Activated naive CD4-positive, alpha-beta T cell treated with anti-CD3 and anti-CD28 coated beads, Interleukin-2, amount 10 ng/mL, durations not matched to agents 7 days and 5 days (primary cell): ENCODE measurements around the gene CYP2R1.

Experiments used
- CTCF ChIA-PET: fragments of 350-600 bp; sonication (Branson Sonifier 250); formaldehyde crosslinking; loops from one replicate; lab custom pipeline; 2021; ENCODE audit warnings: antibody characterized with exemption; lab: Charles Lee
- DNase-seq: peaks from one replicate; pipeline ENCODE4 v3.0.0-alpha.2; 2020
- H3K27ac Mint-ChIP-seq: one replicate; pipeline ENCODE4 v1.8.0; 2021; ENCODE audit warnings: mild to moderate bottlenecking, moderate library complexity, mixed read lengths
- H3K27me3 Mint-ChIP-seq: one replicate; pipeline ENCODE4 v1.8.0; 2021; ENCODE audit warnings: mild to moderate bottlenecking, mixed read lengths
- H3K36me3 Mint-ChIP-seq: one replicate; pipeline ENCODE4 v1.8.0; 2021; ENCODE audit warnings: mixed read lengths
- H3K4me1 Mint-ChIP-seq: one replicate; pipeline ENCODE4 v1.8.0; 2021; ENCODE audit warnings: mixed read lengths
- H3K4me3 Mint-ChIP-seq: one replicate; pipeline ENCODE4 v1.8.0; 2021; ENCODE audit warnings: mild to moderate bottlenecking, moderate library complexity, mixed read lengths
- H3K9me3 Mint-ChIP-seq: one replicate; pipeline ENCODE4 v1.8.0; 2021; ENCODE audit warnings: mixed read lengths

Gene CYP2R1, protein sequence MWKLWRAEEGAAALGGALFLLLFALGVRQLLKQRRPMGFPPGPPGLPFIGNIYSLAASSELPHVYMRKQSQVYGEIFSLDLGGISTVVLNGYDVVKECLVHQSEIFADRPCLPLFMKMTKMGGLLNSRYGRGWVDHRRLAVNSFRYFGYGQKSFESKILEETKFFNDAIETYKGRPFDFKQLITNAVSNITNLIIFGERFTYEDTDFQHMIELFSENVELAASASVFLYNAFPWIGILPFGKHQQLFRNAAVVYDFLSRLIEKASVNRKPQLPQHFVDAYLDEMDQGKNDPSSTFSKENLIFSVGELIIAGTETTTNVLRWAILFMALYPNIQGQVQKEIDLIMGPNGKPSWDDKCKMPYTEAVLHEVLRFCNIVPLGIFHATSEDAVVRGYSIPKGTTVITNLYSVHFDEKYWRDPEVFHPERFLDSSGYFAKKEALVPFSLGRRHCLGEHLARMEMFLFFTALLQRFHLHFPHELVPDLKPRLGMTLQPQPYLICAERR

DNA sequence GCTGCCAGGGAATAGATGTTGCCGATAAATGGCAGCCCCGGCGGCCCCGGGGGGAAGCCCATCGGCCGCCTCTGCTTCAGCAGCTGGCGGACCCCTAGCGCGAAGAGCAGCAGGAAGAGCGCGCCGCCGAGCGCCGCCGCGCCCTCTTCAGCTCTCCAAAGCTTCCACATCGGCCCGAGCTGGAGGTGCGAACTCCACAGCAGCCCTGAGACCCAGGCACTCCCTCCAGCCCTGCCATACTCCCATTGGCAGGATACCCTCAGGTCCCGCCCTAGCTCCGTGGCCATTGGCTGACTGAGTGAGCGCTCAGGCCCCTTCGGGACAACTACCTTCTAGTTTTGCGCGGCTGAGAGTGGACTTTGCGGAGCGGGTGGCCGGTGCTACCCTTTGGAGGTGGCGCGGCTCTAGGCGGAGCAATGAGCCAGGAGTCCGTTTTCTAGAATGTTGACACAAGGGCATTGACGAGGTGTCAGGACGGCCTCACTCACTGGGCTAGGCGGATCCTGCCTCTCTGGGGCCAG, at the start of gene CYP2R1:
Gene CYP2R1, minus strand, starts transcription at position 196 of the 521 bp plus-strand sequence. Its CDS starts 26 bp downstream, at position 170.
- peak; percentile 96 for DNase-seq
- peaks cover 2% of the 10 kb centered on the region for H3K9me3 Mint-ChIP-seq
- CTCF ChIA-PET = interaction anchor here (0.6 to 4.6 kb wide), 5 partner anchors 9 to 417 kb away, joined by 3 to 71 read pairs (median 3); no protein-coding TSS in a partner anchor
- H3K4me3 Mint-ChIP-seq = peak within 1 kb of the TSS; percentile 88
- peaks cover 19% of the 10 kb centered on the region for H3K36me3 Mint-ChIP-seq
- H3K27me3 Mint-ChIP-seq = no peaks in the 10 kb centered on the region
- H3K4me1 Mint-ChIP-seq = peaks cover 61% of the 10 kb centered on the region
- peak within 1 kb of the TSS; percentile 97 for H3K27ac Mint-ChIP-seq

DNA sequence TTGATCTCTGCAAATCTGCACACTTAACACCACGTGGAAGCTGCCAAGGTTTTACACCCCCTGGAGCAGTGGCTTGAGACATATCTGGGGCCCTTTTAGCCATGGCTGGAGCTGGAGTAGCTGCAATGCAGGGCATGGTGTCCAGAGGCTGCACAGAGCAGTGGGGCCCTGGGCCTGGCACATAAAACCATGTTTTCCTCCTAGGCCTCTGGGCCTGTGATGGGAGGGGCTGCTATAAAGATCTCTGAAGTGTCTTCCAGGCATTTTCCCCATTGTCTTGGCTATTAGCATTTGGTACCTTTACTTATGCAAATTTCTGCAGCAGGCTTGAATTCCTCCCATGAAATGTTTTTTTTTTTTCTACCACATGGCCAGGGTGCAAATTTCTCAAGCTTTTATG, 46.9 kb upstream of the CYP2R1 start:
- Mint-ChIP-seq H3K27me3 (no peaks in the 10 kb centered on the region), H3K9me3 (no peaks in the 10 kb centered on the region), H3K4me3 (no peak overlapping the region), H3K4me1 (no peaks in the 10 kb centered on the region), H3K27ac (no peak overlapping the region), H3K36me3 (peaks cover 2% of the 10 kb centered on the region)
- no peak for DNase-seq
- CTCF ChIA-PET = no interaction called here

DNA sequence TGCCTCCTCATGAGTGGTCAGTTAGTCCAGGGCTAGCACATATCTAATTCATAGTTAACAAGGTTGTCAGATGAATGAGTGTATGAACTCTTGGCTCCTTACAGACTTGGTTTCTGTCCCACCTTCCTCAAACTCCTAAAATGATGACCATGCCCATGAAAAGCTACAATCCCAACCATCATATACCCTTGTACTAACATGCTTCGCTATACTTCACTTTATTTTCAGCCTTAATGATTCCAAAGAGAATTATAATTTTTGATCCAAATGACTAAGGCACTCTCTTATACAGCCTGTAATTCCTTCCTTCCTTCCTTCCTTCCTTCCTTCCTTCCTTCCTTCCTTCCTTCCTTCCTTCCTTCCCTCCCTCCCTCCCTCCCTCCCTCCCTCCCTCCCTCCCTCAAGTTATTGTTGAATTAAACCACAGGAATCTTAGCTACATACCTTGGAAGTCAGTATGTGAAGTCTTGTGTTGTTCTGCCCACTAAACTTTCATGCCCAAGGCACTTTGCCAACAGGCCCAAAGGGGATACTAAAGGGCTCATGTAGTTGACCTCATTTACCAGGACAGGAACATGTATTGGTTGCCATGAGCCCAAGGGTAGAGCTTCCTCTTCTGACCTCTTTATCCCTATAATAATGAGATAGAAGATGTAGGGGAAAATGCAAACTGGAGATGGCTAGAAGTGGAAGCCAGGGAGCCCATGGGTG, 42.8 kb upstream of the CYP2R1 start:
- H3K4me3 Mint-ChIP-seq = no peak overlapping the region
- peaks cover 2% of the 10 kb centered on the region for H3K36me3 Mint-ChIP-seq
- H3K4me1 Mint-ChIP-seq = no peaks in the 10 kb centered on the region
- DNase-seq = no peak
- H3K9me3 Mint-ChIP-seq = no peaks in the 10 kb centered on the region
- CTCF ChIA-PET = no interaction called here
- no peak overlapping the region for H3K27ac Mint-ChIP-seq
- no peaks in the 10 kb centered on the region for H3K27me3 Mint-ChIP-seq

DNA sequence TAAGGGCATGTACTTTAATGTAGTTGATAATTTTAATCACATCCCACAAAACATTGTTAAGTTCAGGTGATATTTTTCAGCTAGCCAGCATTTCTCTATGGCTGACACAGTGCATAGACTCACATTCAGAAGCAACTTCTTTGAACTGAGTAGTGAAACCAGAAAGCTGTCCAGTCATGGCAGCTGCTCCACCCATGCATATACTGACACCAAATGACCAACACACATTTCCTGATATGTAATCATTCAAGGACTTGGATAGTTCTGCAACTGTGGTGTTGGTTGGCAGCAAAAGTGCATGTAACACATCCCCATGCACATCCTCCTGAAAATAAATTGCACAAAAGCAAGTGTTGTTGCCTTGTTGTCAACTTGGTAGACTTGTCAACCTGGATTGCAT, 40.4 kb upstream of the CYP2R1 start:
- Mint-ChIP-seq H3K4me3 (no peak overlapping the region), H3K27me3 (no peaks in the 10 kb centered on the region), H3K27ac (no peak overlapping the region), H3K36me3 (no peaks in the 10 kb centered on the region), H3K9me3 (peaks cover 7% of the 10 kb centered on the region), H3K4me1 (no peaks in the 10 kb centered on the region)
- CTCF ChIA-PET = no interaction called here
- DNase-seq = no peak

DNA sequence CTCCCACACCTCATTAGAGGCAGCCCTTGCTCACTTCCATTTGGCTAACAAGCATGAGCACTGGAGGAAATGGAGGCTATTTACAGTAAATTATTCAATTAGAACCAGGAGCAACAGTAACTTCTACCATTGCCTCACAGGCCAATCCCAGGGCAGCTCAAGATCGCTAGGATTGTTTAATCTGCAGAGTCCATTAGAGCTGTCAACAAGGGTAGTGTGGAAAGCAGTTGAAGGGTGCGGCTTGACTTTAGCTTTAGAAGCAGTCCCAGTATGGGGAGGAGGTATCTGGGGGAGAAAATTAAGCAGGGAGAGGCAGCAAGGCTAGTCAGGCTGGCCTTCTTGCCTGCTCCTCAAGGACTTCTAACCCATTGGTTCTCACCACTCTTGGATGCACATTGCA, 38.3 kb upstream of the CYP2R1 start:
- H3K27ac Mint-ChIP-seq = no peak overlapping the region
- DNase-seq = no peak
- no peak overlapping the region for H3K4me3 Mint-ChIP-seq
- no peaks in the 10 kb centered on the region for H3K27me3 Mint-ChIP-seq
- no peaks in the 10 kb centered on the region for H3K36me3 Mint-ChIP-seq
- CTCF ChIA-PET = no interaction called here
- H3K4me1 Mint-ChIP-seq = no peaks in the 10 kb centered on the region
- peaks cover 7% of the 10 kb centered on the region for H3K9me3 Mint-ChIP-seq

DNA sequence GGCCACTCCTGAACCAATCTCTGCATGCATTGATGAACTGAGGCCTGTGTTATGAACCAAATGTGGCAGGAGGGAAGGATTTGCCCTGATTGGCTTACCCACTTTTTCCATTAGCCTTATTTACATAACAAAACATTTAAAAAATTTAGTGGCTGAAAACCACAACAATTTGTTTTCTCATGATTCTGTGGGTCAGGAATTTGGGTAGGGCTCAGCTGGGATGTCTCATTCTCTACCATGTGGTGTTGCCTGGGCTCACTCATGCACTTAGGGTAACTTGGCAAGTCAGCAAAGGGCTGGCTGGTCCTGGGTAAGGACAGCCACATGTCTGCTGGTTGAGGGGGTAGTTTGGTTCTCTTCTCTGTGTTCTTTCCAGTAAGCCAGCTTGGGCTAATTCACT, 35.1 kb upstream of the CYP2R1 start:
- H3K27ac Mint-ChIP-seq = no peak overlapping the region
- H3K27me3 Mint-ChIP-seq = no peaks in the 10 kb centered on the region
- H3K4me3 Mint-ChIP-seq = no peak overlapping the region
- no peaks in the 10 kb centered on the region for H3K4me1 Mint-ChIP-seq
- no peaks in the 10 kb centered on the region for H3K36me3 Mint-ChIP-seq
- peaks cover 7% of the 10 kb centered on the region for H3K9me3 Mint-ChIP-seq
- CTCF ChIA-PET = no interaction called here
- no peak for DNase-seq

DNA sequence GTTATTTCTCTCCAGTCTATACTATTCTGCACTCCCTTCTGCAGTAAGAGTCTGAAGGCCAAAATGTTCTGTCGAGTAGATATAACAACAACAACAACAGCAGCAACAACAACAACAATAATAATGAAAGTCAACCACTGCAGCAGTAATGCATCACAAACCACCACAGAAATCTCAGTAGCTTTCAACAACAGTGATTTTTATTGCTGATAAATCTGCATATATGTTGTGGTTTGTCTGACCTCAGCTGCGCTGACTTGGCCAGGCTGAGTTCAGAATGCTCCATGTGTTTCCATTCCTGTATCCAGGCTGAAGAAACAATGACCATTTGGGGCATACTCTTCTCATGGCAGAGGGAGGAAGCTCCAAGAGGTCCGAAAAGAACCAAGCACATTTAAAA, 32.3 kb upstream of the CYP2R1 start:
- Mint-ChIP-seq H3K4me1 (no peaks in the 10 kb centered on the region), H3K27ac (no peak overlapping the region), H3K4me3 (no peak overlapping the region), H3K9me3 (peaks cover 7% of the 10 kb centered on the region), H3K27me3 (no peaks in the 10 kb centered on the region), H3K36me3 (no peaks in the 10 kb centered on the region)
- CTCF ChIA-PET = interaction anchor here (0.9 to 2.1 kb wide), 2 partner anchors 16 to 82 kb away, joined by 3 to 6 read pairs; no protein-coding TSS in a partner anchor
- DNase-seq = no peak

DNA sequence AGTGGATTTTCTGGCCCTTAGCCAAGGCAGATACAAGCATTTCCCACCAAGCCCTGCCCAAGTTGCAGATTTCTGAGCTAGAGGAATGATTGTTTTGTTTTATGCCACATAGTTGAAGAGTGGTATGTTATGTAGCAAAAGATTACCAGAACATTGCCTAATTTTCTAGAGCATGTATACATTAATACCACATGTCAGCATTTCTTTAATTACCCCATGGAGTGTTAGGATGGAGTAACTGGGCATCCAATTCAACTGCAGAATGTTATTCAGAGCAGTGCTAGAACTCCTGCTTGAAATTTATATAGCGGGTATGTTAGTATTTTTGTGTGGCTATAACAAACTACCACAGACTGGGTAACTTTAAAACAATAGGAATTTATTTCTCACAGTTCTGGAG, 24.4 kb upstream of the CYP2R1 start:
- no peak overlapping the region for H3K27ac Mint-ChIP-seq
- no peak overlapping the region for H3K4me3 Mint-ChIP-seq
- no peaks in the 10 kb centered on the region for H3K4me1 Mint-ChIP-seq
- peaks cover 15% of the 10 kb centered on the region for H3K36me3 Mint-ChIP-seq
- no peaks in the 10 kb centered on the region for H3K9me3 Mint-ChIP-seq
- CTCF ChIA-PET = interaction anchor here (1.1 kb wide), 1 partner anchor 8 kb away, joined by 4 read pairs; no protein-coding TSS in a partner anchor
- H3K27me3 Mint-ChIP-seq = no peaks in the 10 kb centered on the region
- no peak for DNase-seq

DNA sequence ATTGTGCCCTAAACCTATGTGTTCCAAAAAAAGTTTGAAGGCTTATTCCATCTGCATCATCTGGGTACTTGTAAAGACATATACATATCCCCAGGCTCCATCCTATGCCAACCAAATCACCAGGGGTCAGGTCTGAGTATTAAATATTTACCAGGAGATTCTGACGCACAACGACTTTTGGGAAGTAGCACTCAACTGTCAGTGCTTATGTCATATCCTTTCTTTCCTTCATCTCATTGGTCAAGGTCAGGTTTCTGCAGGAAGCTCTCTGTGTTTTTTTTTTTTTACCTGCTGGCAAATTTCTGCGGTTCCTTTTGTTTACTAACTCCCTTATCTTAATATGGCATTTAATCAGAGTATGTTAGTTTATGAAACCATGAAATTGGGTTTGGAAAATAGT, 22.5 kb upstream of the CYP2R1 start:
- Mint-ChIP-seq H3K27me3 (no peaks in the 10 kb centered on the region), H3K36me3 (peaks cover 15% of the 10 kb centered on the region), H3K4me1 (no peaks in the 10 kb centered on the region), H3K27ac (no peak overlapping the region), H3K4me3 (no peak overlapping the region), H3K9me3 (no peaks in the 10 kb centered on the region)
- no peak for DNase-seq
- CTCF ChIA-PET = interaction anchor here (1.8 kb wide), 1 partner anchor 8 kb away, joined by 6 read pairs; no protein-coding TSS in a partner anchor

DNA sequence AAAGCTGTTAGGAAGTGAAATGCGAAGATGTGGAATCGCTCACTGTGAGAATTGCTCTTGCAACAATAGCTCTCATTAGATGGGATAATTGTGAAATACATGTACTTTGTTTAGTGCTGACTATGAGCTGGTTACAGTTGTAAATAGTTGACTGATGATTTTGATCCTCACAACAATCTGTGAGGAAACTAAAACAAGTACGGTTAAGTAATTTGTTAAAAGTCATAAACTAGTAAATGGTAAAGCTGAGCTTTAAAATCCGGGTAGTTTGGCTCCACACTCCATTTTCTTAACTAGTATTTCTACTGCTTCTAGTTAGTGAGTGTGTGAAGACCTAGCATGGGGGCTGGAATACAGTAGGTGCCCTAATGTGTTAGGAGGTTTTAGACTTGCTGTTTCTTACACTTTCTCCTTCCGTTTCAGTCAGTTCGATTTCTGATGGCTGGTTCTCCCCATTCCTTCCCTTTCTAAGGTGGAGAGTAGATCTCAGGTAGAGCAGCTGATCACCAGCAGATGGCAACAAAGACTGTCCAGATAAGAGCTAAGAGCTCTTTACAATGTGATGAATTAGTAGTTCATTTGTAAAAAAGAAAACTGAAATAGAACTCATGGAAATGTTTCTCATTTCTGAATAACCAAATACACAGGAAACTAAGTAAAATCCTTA, 16.3 kb upstream of the CYP2R1 start:
- Mint-ChIP-seq H3K36me3 (peaks cover 2% of the 10 kb centered on the region), H3K27me3 (no peaks in the 10 kb centered on the region), H3K4me1 (peaks cover 52% of the 10 kb centered on the region), H3K9me3 (no peaks in the 10 kb centered on the region), H3K27ac (no peak overlapping the region), H3K4me3 (no peak overlapping the region)
- DNase-seq = peak; percentile 57
- CTCF ChIA-PET = interaction anchor here (0.6 to 8.0 kb wide), 68 partner anchors 8 to 642 kb away, joined by 3 to 134 read pairs (median 4); partner anchors contain the start of genes CALCB, CYP2R1, INSC and PSMA1

DNA sequence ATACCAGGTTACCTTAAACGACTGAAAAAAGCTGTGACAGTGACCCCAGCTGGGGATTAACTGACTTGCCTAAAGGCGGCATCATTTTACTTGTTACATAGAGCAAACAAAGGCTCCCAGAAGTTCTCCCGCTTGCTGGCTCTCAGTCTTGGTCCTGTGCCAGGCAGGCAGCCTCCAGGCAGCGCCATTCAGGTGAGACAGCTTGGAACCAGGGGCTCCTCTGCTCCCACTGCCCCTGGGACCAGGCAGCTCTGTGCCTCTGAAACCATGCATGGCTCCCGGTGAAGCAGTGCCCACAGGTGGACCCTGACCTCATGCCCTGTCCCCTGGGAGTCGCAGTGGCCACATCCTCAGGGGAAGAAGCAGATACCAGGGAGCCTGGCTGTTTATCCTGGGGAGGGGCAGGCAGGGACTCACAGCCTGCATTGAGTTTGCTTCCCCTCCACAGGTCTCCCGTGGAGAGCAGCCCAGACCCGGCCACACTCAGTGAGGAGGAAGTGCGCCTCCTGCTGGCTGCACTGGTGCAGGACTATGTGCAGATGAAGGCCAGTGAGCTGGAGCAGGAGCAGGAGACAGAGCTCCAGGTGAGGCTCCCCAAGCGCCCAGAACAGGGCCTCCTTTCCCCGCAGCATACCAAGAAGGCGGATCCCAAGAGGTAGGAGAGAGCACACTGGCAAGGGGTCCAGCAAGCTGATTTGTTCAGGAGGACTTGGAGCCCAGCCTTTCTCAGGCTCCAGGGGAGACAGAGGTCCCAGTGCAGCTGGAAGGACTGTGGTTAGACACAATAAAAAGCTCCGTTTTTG, 15.6 kb upstream of the CYP2R1 start:
- H3K4me3 Mint-ChIP-seq = peak overlapping the region; percentile 15
- H3K36me3 Mint-ChIP-seq = no peaks in the 10 kb centered on the region
- H3K9me3 Mint-ChIP-seq = no peaks in the 10 kb centered on the region
- peak overlapping the region; percentile 45 for H3K27ac Mint-ChIP-seq
- peaks cover 54% of the 10 kb centered on the region for H3K4me1 Mint-ChIP-seq
- no peaks in the 10 kb centered on the region for H3K27me3 Mint-ChIP-seq
- CTCF ChIA-PET = interaction anchor here (0.6 to 8.0 kb wide), 77 partner anchors 7 to 642 kb away, joined by 3 to 134 read pairs (median 4); partner anchors contain the start of genes CALCB, CYP2R1, INSC and PSMA1
- DNase-seq = peak; percentile 89

DNA sequence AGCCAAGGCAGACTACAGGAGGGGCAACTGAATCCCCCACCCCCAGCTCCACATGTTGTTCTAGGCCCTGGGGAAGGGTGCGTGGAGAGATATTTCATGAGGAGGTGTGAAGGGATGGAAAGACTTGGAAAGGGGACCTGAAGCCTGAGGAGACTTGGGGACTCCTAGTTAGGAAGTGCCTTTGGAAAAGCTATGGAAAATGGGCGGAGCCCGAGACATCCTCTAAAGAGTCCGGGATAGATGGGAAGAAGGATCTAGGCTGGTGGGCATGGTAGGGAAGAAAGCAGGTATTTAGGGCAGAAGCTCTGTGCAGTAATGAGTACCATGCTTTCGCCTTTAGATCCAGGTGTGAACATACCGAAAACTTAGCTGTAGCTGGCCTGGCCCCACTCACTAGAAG, 15.0 kb upstream of the CYP2R1 start:
- Mint-ChIP-seq H3K27ac (peak overlapping the region; percentile 19), H3K27me3 (no peaks in the 10 kb centered on the region), H3K36me3 (no peaks in the 10 kb centered on the region), H3K4me3 (no peak overlapping the region), H3K4me1 (peaks cover 54% of the 10 kb centered on the region), H3K9me3 (no peaks in the 10 kb centered on the region)
- CTCF ChIA-PET = interaction anchor here (0.7 to 8.0 kb wide), 43 partner anchors 8 to 607 kb away, joined by 3 to 134 read pairs (median 7); partner anchors contain the start of genes CALCB, CYP2R1, INSC and PSMA1
- DNase-seq = no peak

DNA sequence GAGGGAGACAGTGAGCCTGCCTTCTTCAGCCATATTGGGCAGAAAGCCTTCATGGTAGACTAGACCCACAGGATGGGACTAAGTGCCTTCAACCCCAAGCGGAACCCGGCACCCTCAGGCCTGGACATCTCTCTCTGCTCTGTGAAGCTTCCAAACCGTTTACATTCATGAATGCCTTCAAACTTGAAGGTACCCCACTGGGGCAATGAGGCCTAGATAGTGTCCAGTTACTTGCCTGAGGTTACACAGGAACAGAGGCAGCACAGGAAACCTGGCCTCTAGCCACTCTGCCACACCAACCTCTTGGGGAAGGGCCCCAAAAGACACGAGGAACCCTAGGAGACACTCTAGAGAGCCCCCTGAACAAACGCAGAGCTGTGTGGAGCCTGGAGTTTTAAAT, 14.5 kb upstream of the CYP2R1 start:
- Mint-ChIP-seq H3K9me3 (no peaks in the 10 kb centered on the region), H3K27me3 (no peaks in the 10 kb centered on the region), H3K27ac (no peak overlapping the region), H3K4me1 (peaks cover 54% of the 10 kb centered on the region), H3K4me3 (peak overlapping the region; percentile 93), H3K36me3 (no peaks in the 10 kb centered on the region)
- DNase-seq = no peak
- CTCF ChIA-PET = interaction anchor here (0.7 to 8.0 kb wide), 36 partner anchors 8 to 606 kb away, joined by 3 to 134 read pairs (median 10); partner anchors contain the start of genes CALCB, CYP2R1 and PSMA1
